GM23338 (cell line): ENCODE results near the gene AMOTL1.

Experiments used
- CREB1 ChIP-seq: fragments of 250-450 bp; sonication (Bioruptor Pico); IDR thresholded peaks from 2 replicates; pipeline ENCODE4 v1.5.0; 2020; ENCODE audit warnings: low read depth, mild to moderate bottlenecking, moderate library complexity
- POLR2AphosphoS5 ChIP-seq: IDR thresholded peaks from 2 replicates; pipeline ENCODE4 v1.6.1; 2016; ENCODE audit warnings: antibody characterized with exemption, low read depth
- TF ChIP-seq, protein P1 (sequence below), 2 experiments: fragments of 200-600 bp in 1 of 2; sonication (generic) in 1 of 2; conservative IDR thresholded peaks; 2 replicates each; pipeline versions ENCODE4 v1.5.1 to v1.6.1; 2016 to 2017; ENCODE audit warnings: antibody characterized with exemption in 2 of 2, low read depth in 2 of 2, mild to moderate bottlenecking in 2 of 2, moderate library complexity in 1 of 2

DNA sequence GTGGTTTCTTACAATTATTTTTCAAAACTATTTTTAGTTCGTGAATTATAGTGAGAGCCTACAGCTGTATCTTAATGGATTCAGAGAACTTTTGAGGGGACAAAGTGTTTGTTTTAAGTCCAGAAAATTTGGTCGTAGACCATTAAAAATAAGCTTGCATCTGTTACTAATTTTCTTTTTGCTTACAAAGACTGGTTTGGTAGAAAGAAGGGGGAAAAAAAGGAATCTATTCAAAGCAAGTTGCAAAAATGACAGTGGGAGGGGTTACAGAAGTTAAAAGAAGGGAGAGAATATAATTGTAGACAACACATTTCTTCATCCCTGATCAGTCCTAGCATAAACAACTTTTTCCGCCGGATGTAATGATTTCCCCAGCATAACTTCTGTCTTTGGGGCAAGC is 72.1 kb downstream of the AMOTL1 start:
- TF ChIP-seq POLR2AphosphoS5 (no peak), CREB1 (CRISPR knock-in tag) (no peak)
- TF ChIP-seq, protein P1, sequence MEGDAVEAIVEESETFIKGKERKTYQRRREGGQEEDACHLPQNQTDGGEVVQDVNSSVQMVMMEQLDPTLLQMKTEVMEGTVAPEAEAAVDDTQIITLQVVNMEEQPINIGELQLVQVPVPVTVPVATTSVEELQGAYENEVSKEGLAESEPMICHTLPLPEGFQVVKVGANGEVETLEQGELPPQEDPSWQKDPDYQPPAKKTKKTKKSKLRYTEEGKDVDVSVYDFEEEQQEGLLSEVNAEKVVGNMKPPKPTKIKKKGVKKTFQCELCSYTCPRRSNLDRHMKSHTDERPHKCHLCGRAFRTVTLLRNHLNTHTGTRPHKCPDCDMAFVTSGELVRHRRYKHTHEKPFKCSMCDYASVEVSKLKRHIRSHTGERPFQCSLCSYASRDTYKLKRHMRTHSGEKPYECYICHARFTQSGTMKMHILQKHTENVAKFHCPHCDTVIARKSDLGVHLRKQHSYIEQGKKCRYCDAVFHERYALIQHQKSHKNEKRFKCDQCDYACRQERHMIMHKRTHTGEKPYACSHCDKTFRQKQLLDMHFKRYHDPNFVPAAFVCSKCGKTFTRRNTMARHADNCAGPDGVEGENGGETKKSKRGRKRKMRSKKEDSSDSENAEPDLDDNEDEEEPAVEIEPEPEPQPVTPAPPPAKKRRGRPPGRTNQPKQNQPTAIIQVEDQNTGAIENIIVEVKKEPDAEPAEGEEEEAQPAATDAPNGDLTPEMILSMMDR (conservative IDR thresholded peaks at IDR 0.05; ENCODE audit: low read depth in 2 of 2): no peak
